GM23338 (cell line): ENCODE results near the gene KIF18B. TPM values are rescaled to one million over a fixed set of nuclear protein-coding genes. Genes with fewer than 3 reads are reported as not detected.
A peak's percentile ranks its signal among the peaks of the same experiment; 100 is the strongest.

ENCODE experiments used
- ATAC-seq: fragments of 200-7000 bp; cut with Tn5 transposase; 3 replicates; pipeline ENCODE4 v1.9.1; 2020
- DNase-seq: peaks from one replicate; pipeline ENCODE4 v3.0.0-alpha.2; 2015; ENCODE audit warnings: low spot score
- H2AFZ ChIP-seq: fragments of 200-600 bp; sonication (generic); 2 replicates; pipeline ENCODE4 v1.8.0; 2016; ENCODE audit warnings: antibody characterized with exemption, mild to moderate bottlenecking, moderate library complexity
- H3F3A ChIP-seq: fragments of 200-600 bp; sonication (generic); replicated peaks from 2 replicates; pipeline ENCODE4 v1.8.0; 2017; ENCODE audit warnings: antibody characterized with exemption, mixed run types, low read depth
- H3K27ac ChIP-seq: fragments of 200-600 bp; sonication (generic); 2 replicates; pipeline ENCODE4 v1.6.1; 2016; ENCODE audit warnings: low read depth
- H3K27me3 ChIP-seq: fragments of 200-600 bp; sonication (generic); 2 replicates; pipeline ENCODE4 v1.8.0; 2016; ENCODE audit warnings: mild to moderate bottlenecking, mixed run types, moderate library complexity; ENCODE audit not compliant: insufficient read depth
- H3K36me3 ChIP-seq: fragments of 200-600 bp; sonication (generic); 2 replicates; pipeline ENCODE4 v1.8.0; 2016; ENCODE audit warnings: mild to moderate bottlenecking; ENCODE audit not compliant: insufficient read depth
- H3K4me1 ChIP-seq: fragments of 200-600 bp; sonication (generic); 2 replicates; pipeline ENCODE4 v1.8.0; 2016; ENCODE audit warnings: mild to moderate bottlenecking, moderate library complexity; ENCODE audit not compliant: insufficient read depth
- H3K4me2 ChIP-seq: fragments of 200-600 bp; sonication (generic); 2 replicates; pipeline ENCODE4 v1.7.1; 2017; ENCODE audit warnings: mixed run types
- H3K4me3 ChIP-seq: fragments of 200-600 bp; sonication (generic); 2 replicates; pipeline ENCODE4 v1.6.1; 2016; ENCODE audit warnings: mixed run types
- H3K79me2 ChIP-seq: fragments of 200-600 bp; sonication (generic); replicated peaks from 2 replicates; pipeline ENCODE4 v1.8.0; 2017; ENCODE audit warnings: mild to moderate bottlenecking; ENCODE audit not compliant: insufficient read depth
- H3K9me2 ChIP-seq: fragments of 200-600 bp; sonication (generic); 2 replicates; pipeline ENCODE4 v1.8.0; 2017; ENCODE audit not compliant: insufficient read depth
- H4K20me1 ChIP-seq: fragments of 200-600 bp; sonication (generic); replicated peaks from 2 replicates; pipeline ENCODE4 v1.8.0; 2017; ENCODE audit warnings: mild to moderate bottlenecking; ENCODE audit not compliant: insufficient read depth
- H3K27ac Mint-ChIP-seq: 2 replicates; pipeline ENCODE4 v1.8.0; 2020; ENCODE audit warnings: inconsistent platforms, mild to moderate bottlenecking, moderate library complexity, mixed read lengths
- H3K27me3 Mint-ChIP-seq: 3 replicates; pipeline ENCODE4 v1.8.0; 2022; ENCODE audit warnings: low read depth, mild to moderate bottlenecking, moderate library complexity, mixed read lengths, inconsistent platforms; ENCODE audit not compliant: insufficient read depth, poor library complexity
- H3K36me3 Mint-ChIP-seq: 3 replicates; pipeline ENCODE4 v1.8.0; 2021; ENCODE audit warnings: low read depth, mild to moderate bottlenecking, inconsistent platforms, moderate library complexity, mixed read lengths
- H3K4me1 Mint-ChIP-seq: 3 replicates; pipeline ENCODE4 v1.8.0; 2020; ENCODE audit warnings: mild to moderate bottlenecking, inconsistent platforms, mixed read lengths
- H3K4me3 Mint-ChIP-seq: 3 replicates; pipeline ENCODE4 v1.8.0; 2021; ENCODE audit warnings: moderate library complexity, mild to moderate bottlenecking, inconsistent platforms, mixed read lengths
- H3K9me3 Mint-ChIP-seq: 3 replicates; pipeline ENCODE4 v1.8.0; 2020; ENCODE audit warnings: moderate library complexity, mild to moderate bottlenecking, inconsistent platforms, mixed read lengths
- ETS1 ChIP-seq: IDR thresholded peaks from 2 replicates; pipeline ENCODE4 v1.6.1; 2016; ENCODE audit warnings: antibody characterized with exemption
- STAT1 ChIP-seq: IDR thresholded peaks from one replicate; pipeline ENCODE4 v1.6.1; 2016; ENCODE audit warnings: antibody characterized with exemption; ENCODE audit not compliant: unreplicated experiment
- ZNF114 ChIP-seq: fragments of 250-450 bp; sonication (Bioruptor Pico); IDR thresholded peaks from 2 replicates; pipeline ENCODE4 v1.5.0; 2020; ENCODE audit warnings: mild to moderate bottlenecking, moderate library complexity
- ZNF462 ChIP-seq: fragments of 250-450 bp; sonication (Bioruptor Pico); IDR thresholded peaks from 2 replicates; pipeline ENCODE4 v1.5.0; 2020; ENCODE audit warnings: mild to moderate bottlenecking, moderate library complexity
- polyA plus RNA-seq: library from polyadenylated mRNA; unstranded; fragments of >200 nt; fragmentation: Nextera tagmentation; extraction: Ambion mirVana; gene quantifications from 2 replicates; pipeline ENCODE4 v1.2.1, GENCODE V29; 2016
- total RNA-seq: library from RNA; depleted of rRNA; stranded (reverse); fragments of >200 nt; shearing (Covaris generic); gene quantifications from 2 replicates; pipeline ENCODE4 v1.2.3, GENCODE V29; 2014

The KIF18B gene
- total and polyA plus RNA-seq, 2 experiments from 2014 or later: 14.1 to 28.4 TPM

GRCh38 chr17:44912763-44913544, 34.6 kb downstream of the KIF18B start:
- Histone ChIP-seq H3K27ac (no peak overlapping the region), H3K4me1 (no peaks in the 10 kb centered on the region; the same call in none of the 2 replicates), H3K36me3 (no peaks in the 10 kb centered on the region), H3K4me2 (no peak overlapping the region), H3F3A (peaks cover 10% of the 10 kb centered on the region; the same call in 1 of the 2 replicates), H3K9me2 (no peaks in the 10 kb centered on the region), H3K27me3 (peaks cover 17% of the 10 kb centered on the region), H3K4me3 (no peak overlapping the region), H3K79me2 (no peaks in the 10 kb centered on the region), H4K20me1 (no peaks in the 10 kb centered on the region), H2AFZ (no peak overlapping the region)
- Mint-ChIP-seq H3K9me3 (no peaks in the 10 kb centered on the region), H3K27me3 (peaks cover 17% of the 10 kb centered on the region), H3K4me1 (peaks cover 7% of the 10 kb centered on the region), H3K36me3 (no peaks in the 10 kb centered on the region; the same call in 2 of the 3 replicates), H3K4me3 (peak overlapping the region; percentile 51; the same call in 2 of the 3 replicates), H3K27ac (no peak overlapping the region)
- ATAC-seq (no peak), DNase-seq (no peak)
- TF ChIP-seq ZNF114 (CRISPR knock-in tag) (no peak), STAT1 (no peak), ZNF462 (no peak), ETS1 (no peak)
